Tibial artery (tissue), 4 donors: ENCODE results near the gene SHROOM3.

ENCODE experiments used
- DNase-seq, 2 donors: peaks; one replicate each; pipeline ENCODE4 v3.0.0-alpha.2; 2019
- H3K27ac ChIP-seq, 2 donors: fragments of 200-600 bp; sonication (generic) in 1 of 2; 1 replicate in 1 of 2; 2 replicates in 1 of 2; pipeline ENCODE4 v1.5.1; 2018 to 2019; ENCODE audit warnings: mild to moderate bottlenecking in 1 of 2
- H3K27me3 ChIP-seq, 2 donors: fragments of 200-600 bp; sonication (generic) in 1 of 2; one replicate each; pipeline versions ENCODE4 v1.5.1 to v1.6.0; 2016 to 2019
- H3K36me3 ChIP-seq, 3 donors: fragments of 200-600 bp; sonication (generic) in 2 of 3; one replicate each; pipeline ENCODE4 v1.5.1; 2016 to 2019; ENCODE audit warnings: mild to moderate bottlenecking in 2 of 3
- H3K4me1 ChIP-seq, 4 donors: fragments of 200-600 bp; sonication (generic) in 2 of 4; 1 replicate in 3 of 4; 2 replicates in 1 of 4; pipeline ENCODE4 v1.5.1; 2016 to 2019
- H3K4me3 ChIP-seq, 2 donors: fragments of 200-600 bp; sonication (generic) in 1 of 2; 1 replicate in 1 of 2; 2 replicates in 1 of 2; pipeline ENCODE4 v1.5.1; 2018 to 2019; ENCODE audit warnings: mild to moderate bottlenecking in 2 of 2
- H3K9me3 ChIP-seq, 3 donors: fragments of 200-600 bp; sonication (generic) in 1 of 3; one replicate each; pipeline ENCODE4 v1.5.1; 2016 to 2019
- intact Hi-C: fragments of 100-400 bp; cut with DNase I; formaldehyde crosslinking; loops from one replicate; pipeline ENCODE4 v1.15.0; 2023; ENCODE audit warnings: low total_unique reads
- TF ChIP-seq, protein P1 (sequence below), 2 experiments: fragments of 200-600 bp in 1 of 2; fragments of 450-650 bp in 1 of 2; IDR thresholded peaks; one replicate each; pipeline ENCODE4 v1.5.1; 2017 to 2019; ENCODE audit warnings: antibody characterized with exemption in 2 of 2, mild to moderate bottlenecking in 1 of 2, moderate library complexity in 1 of 2

SHROOM3 gene

DNA sequence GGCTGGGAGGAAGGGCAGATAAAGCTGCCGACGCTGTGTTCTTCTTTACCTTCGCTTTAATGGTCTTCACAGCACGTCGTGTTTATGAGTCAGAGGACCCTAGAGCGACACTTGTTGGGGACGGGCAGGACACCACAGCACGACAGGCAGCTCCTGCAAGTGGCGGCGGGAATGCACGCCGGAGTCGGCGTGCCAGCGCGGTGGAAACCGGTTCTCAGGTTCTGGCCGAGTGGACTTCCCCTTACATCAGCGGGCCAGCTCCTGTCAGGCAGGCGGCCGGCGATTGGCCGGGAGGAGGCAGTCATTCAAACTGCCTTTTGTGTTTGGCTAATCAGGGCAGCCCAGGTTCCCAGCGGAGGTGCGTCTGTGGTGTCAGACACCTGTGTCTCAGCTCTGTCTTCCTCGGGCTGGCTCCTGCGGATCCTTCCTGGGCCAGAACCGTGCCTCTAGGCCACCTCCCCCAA is 150.9 kb downstream of the SHROOM3 start:
- H3K4me3 ChIP-seq, result peak overlapping the region; percentile 52 to 59
- no peaks in the 10 kb centered on the region for H3K27me3 ChIP-seq
- peak; percentile 69 to 94 for DNase-seq
- H3K9me3 ChIP-seq, result no peaks in the 10 kb centered on the region
- peak overlapping the region; percentile 87 to 88 for H3K27ac ChIP-seq
- H3K36me3 ChIP-seq, result no peaks in the 10 kb centered on the region
- TF ChIP-seq, protein P1, sequence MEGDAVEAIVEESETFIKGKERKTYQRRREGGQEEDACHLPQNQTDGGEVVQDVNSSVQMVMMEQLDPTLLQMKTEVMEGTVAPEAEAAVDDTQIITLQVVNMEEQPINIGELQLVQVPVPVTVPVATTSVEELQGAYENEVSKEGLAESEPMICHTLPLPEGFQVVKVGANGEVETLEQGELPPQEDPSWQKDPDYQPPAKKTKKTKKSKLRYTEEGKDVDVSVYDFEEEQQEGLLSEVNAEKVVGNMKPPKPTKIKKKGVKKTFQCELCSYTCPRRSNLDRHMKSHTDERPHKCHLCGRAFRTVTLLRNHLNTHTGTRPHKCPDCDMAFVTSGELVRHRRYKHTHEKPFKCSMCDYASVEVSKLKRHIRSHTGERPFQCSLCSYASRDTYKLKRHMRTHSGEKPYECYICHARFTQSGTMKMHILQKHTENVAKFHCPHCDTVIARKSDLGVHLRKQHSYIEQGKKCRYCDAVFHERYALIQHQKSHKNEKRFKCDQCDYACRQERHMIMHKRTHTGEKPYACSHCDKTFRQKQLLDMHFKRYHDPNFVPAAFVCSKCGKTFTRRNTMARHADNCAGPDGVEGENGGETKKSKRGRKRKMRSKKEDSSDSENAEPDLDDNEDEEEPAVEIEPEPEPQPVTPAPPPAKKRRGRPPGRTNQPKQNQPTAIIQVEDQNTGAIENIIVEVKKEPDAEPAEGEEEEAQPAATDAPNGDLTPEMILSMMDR (IDR thresholded peaks at IDR 0.05), result peak in 1 of 2 experiments; percentile 28
- intact Hi-C loops, result no loop called here
- peaks cover 0 to 58% (median 26%) of the 10 kb centered on the region in 4 donors for H3K4me1 ChIP-seq

DNA sequence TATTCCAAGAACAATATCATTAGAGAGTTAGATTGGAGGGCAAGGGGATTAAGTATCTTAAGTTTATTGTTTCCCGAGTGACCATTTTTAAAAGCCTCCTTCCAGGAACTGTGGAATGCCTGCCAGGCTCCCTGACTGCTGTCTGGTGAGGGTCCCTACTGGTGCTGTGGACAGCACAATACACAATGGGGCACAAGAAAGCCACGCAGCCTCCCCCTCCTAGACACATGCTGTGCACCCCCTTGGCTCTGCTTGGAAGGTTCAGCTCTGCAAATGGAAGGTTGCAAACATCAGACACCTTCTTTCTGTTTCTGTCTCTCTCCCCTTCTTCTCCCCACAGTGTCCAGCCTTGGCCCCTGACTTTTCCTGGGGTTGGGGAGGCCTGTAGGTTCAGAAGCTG is 153.2 kb downstream of the SHROOM3 start:
- Histone ChIP-seq H3K4me3 (peak overlapping the region in 1 of 2 donors; percentile 59), H3K4me1 (peaks cover 0 to 81% (median 43%) of the 10 kb centered on the region in 4 donors), H3K36me3 (no peaks in the 10 kb centered on the region), H3K27ac (peak overlapping the region; percentile 87 to 88), H3K27me3 (no peaks in the 10 kb centered on the region), H3K9me3 (no peaks in the 10 kb centered on the region)
- intact Hi-C loops, result no loop called here
- TF ChIP-seq, protein P1 (IDR thresholded peaks at IDR 0.05), result no peak
- no peak for DNase-seq

DNA sequence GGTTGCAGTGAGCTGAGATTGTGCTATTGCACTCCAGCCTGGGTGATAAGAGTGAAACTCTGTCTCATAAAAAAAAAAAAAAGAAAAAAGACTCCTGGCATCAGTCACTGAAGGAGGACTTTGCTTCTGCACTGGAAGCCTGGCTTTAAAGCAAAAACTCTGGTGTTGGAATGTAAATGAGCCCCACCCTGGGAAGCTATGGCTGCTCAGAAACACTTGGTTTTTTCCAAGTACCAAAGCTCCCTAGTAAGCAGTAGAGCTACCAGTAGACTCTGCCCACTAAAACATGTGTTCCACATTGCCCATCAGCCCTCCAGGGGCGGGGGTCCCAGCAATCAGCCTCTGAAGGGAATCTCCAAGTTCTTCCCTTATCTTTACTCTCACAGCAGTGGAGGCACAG is 154.4 kb downstream of the SHROOM3 start:
- H3K4me3 ChIP-seq, result no peak overlapping the region
- TF ChIP-seq, protein P1 (IDR thresholded peaks at IDR 0.05), result no peak
- intact Hi-C loops, result no loop called here
- peaks cover 0 to 86% (median 52%) of the 10 kb centered on the region in 4 donors for H3K4me1 ChIP-seq
- no peak for DNase-seq
- no peaks in the 10 kb centered on the region for H3K27me3 ChIP-seq
- H3K9me3 ChIP-seq, result no peaks in the 10 kb centered on the region
- no peaks in the 10 kb centered on the region for H3K36me3 ChIP-seq
- H3K27ac ChIP-seq, result peak overlapping the region; percentile 87 to 88

DNA sequence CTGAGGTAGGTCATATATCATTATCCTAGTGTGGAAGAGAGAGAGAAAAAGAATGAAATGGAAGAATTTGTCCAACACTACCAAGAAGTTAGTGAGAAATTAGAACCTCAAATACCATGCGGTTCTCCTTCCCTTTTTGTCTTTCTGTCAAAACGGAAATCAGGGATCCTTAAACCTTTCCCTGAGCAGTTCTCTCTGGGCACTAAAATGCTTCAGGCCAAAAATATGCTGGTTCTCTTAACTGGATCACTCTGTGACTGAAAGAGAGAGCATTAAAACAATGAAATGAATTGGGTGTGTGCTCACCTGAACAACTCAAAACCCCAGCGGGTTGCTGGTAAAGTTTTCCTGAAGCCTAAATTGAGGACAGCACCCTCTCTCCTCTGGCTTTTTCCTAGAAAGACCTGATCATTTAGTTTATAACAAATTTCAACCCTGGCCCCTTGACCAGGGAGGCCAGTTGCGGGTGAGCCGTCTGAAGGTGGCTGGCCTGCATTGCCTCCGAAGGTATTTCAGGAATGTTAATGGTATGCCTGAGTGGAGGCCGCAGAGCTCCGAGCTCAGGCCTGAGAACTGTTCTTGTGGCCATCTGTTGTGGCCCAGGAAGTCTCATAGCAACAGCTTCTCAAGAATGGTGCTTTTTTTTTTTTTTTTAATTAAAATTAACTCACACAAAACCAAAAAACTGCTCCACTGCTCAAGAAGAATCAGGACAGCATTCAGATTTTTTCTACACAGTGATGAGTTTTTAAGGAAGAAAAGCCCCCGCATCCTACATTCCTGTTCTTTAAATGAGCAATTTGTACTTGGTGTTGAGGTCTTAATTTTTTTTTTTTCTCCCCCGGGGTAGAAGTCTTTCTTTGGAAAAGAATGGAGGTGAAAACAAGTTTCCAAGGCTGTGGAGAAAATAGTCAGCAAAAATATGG is 155.1 kb downstream of the SHROOM3 start:
- Histone ChIP-seq H3K4me1 (peaks cover 0 to 86% (median 50%) of the 10 kb centered on the region in 4 donors), H3K4me3 (peak overlapping the region; percentile 4 to 10), H3K27me3 (no peaks in the 10 kb centered on the region), H3K27ac (peak overlapping the region; percentile 87 to 88), H3K9me3 (no peaks in the 10 kb centered on the region), H3K36me3 (no peaks in the 10 kb centered on the region)
- peak in 1 of 2 donors; percentile 70 for DNase-seq
- intact Hi-C loops, result no loop called here
- TF ChIP-seq, protein P1 (IDR thresholded peaks at IDR 0.05), result no peak

DNA sequence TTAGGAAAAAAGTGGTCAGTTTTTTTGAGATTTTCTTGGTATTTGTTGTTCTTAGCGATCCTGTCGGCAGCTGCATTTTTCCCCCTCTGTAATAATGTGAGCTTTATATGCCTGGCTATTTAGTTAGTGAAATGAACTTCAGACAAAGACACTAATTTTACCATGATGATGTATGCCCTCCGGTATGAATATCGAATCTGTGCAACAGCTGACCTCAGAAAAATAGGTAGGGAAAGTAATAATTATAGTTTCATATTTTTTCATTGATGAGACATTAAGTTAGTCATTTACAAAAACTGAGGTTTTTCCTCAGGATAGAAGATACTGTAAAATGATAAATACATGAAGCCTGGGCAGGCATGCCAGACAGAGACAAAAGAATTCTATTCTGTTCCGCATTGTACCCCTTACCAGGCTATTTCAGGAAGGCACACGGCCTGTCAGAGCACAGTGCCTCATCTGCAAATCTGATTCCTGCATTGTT is 155.8 kb downstream of the SHROOM3 start:
- no peak for DNase-seq
- Histone ChIP-seq H3K27me3 (no peaks in the 10 kb centered on the region), H3K27ac (peak overlapping the region; percentile 87 to 88), H3K9me3 (no peaks in the 10 kb centered on the region), H3K4me1 (peaks cover 0 to 89% (median 48%) of the 10 kb centered on the region in 4 donors), H3K36me3 (no peaks in the 10 kb centered on the region), H3K4me3 (peak overlapping the region; percentile 4 to 10)
- intact Hi-C loops, result no loop called here
- TF ChIP-seq, protein P1 (IDR thresholded peaks at IDR 0.05), result no peak
